ENCODE data around the gene RPL35.

The RPL35 gene

DNA sequence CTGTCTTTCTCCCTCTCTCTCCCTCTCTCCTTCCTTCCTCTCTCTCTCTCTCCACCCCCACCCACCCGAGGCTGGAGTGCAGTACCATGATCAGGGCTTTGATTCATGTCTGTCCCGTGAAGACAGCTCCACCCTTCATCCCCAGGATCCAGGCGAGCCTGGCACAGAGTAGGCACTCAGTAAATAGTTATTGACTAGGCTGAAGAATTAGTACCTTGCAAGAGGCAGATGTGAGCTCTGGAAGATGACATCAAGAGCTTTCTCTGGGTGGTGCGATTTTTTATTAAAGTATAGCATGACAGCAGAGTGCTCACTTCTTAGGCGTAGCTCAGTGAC, 32.5 kb downstream of the RPL35 start:
- DNase-seq (ENCODE audit: low read depth, low spot score), result no peak
- H3K27ac ChIP-seq, result no peak overlapping the region

DNA sequence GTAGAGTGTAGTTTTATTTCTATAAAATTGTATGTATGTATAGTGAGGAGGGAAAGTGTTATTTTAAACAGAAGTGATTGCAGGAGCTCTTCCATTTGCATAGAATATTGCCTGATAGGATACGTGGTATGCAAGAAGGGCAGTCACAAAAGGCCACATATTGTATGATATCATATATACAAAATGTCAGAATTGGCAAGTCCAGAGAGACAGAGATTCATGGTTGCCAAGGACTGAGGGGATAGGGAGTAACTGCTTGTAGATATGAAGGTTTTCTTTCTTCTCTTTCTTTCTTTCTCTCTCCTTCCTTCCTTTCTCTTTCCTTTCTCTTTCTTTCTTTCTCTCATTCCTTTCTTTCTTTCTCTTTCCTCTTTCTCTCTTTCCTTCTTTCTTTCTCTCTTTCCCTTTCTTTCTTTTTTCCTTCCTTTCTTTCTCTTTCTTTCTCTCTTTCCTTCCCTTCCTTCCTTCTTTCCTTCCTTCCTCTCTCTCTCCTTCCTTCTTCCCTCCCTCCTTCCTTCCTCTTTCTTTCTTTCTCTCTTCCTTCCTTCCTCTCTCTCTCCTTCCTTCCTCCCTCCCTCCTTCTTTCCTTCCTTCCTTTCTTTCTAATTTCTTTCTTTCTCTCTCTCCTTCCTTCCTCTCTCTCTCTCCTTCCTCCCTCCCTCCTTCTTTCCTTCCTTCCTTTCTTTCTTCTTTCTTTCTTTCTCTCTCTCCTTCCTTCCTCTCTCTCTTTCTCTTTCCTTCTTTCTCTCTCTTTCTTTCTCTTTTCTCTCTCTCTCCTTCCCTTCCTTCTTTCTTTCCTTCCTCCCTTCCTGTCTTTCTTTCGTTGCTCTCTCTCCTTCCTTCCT, 33.0 kb downstream of the RPL35 start:
- DNase-seq (ENCODE audit: low read depth, low spot score), result no peak
- no peak overlapping the region for H3K27ac ChIP-seq

DNA sequence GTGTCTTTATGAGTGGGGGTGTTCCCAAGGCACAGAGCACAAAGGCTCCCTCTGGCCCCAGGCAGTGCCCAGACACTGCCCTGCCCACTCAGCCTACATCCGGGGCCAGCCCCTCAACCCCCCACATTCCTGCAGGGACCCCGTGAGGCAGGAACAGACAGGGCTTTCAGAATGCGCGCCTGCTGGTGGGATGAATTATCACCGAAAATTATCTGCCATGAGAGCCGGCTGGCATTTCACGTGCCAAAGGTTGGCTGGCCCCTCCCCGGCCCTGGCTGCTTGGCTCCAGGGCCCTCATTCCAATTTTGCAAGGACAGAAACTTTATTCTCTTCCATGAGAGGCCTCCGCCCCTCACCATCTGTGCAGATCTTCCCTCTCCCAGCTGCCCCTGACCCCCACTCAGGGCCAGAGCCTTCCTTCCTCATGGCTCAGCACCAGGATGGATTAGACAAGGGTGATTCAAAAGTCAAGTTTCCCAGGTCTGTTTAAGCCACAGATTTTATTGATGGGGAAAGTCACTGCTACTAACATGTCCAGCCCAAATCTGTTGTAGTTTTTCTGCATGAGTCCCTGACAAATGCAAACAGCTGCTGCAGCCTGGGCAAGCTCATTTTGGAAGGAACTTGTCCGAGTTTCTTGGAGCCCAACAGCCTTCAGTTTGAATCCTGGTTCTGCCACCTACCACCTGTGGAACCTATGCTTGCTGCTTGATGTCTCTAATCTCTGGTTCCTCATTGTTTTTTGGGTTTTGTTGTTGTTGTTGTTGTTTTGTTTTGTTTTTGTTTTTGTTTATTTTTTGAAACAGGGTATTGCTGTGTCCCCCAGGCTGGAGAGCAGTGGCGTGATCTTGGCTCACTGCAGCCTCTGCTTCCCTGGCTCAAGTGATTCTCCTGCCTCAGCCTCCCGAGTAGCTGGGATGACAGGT, 40.8 kb downstream of the RPL35 start:
- no peak for DNase-seq (ENCODE audit: low read depth, low spot score)
- no peak overlapping the region for H3K27ac ChIP-seq

DNA sequence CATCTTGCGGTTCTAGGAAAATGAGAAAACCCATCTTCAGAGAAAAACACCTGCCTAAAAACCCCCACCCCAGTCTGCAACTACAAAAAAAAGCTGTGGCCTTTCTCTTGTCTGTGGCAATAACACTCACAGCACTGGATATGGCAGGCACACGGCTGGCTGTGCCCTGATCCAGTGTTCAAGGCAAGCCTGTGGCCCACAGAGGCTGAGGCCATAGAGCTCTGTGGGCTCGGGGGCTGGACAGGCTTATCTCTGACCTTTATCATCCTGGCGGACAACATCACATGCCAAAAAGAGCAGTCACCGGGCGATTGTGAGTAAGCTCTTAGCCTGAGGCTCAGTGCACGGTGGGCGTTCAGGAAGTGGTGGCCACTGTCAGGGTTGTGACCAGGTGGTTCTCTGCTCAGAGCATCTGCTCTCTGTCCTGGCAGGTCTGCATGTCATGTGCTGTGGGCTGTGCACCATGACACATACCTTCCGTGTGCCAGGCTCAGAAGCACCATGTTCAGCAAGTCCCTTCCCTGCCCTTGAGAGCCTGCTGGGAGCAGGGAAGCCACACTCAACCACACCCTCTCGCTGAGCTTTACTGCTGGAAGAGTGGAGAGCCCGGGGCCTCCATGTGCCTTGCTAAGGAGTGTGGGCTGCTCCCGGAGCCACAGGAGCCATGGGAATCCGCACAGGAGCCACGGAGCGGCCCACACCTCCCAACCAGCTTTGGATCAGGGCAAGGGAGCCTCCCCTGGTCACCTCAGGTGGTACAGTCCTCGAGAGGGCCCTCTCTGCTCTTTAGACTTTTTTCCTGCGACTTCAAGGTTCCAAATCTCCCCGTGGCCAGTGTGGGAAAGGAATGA, 43.1 kb downstream of the RPL35 start:
- peak; percentile 88 for DNase-seq (ENCODE audit: low read depth, low spot score)
- peak overlapping the region; percentile 91 for H3K27ac ChIP-seq

DNA sequence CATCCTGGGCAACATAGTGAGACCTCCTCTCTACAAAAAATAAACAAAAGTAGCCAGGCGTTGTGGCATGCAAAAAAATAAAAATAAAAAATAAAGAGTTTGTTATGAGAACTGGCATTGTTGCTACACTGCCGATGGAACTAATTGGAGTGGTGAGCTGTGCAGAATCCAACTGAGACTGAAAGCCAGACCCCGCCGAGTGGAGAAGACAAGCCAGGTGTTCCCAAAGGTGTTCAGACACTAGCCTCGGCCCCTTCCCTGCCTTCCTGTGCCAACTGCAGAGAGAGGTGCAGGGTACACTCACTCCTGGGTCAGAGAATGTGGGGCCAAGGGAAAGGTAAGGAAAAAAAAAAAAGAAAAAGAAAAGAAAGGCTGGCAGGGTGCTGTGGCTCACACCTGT, 46.2 kb downstream of the RPL35 start:
- DNase-seq (ENCODE audit: low read depth, low spot score), result no peak
- H3K27ac ChIP-seq, result no peak overlapping the region

DNA sequence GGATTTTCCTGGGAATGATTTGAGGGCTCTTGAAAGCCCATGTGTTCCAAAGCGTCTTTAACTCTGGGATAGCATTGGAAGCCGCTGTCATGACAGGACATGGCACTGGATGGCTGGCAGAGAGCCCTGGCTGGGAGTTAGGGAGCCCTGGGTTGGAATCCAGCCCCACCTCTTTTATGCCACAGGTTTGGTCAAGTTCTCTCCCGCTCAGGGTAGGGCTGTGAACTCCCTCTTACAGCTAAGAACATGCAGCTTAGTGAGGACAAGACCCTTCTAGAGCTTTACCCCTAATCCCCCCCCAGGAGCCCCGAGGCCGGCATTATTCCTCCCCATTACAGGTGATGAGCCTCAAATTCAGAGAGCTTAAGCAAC, 47.6 kb downstream of the RPL35 start:
- DNase-seq (ENCODE audit: low read depth, low spot score), result no peak
- peak overlapping the region; percentile 82 for H3K27ac ChIP-seq

DNA sequence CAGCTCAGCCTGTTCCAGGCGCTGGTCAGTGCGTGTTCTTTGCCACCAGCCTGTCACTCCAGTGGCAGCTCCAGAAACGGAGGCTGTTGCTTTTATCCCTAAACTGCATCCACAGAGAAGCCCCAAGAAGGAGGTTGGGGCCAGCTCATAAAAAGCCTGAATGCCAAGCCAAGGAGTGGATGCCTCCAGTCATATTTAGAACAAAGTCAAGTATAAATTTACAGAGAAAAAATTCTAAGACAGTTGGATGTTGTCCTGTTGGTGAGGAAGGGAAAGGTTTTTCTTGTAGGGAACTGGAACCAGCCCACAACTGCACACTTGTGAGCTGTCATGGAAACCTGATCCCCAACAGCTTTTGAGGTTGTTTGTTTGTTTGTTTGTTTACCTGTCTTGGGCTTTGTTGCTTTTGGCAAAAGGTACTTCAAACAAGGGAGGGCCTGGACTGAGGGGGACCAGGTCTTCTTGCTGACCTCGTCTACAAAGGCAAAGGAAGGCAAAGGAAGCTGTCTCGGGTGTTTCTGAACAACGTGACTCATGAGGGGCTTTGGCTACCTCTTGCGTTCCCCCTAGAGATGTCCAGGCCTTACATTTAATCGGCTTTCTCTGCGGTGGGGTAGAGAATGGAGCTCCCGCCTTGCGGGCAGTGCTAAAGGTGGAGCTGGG, 48.1 kb downstream of the RPL35 start:
- DNase-seq (ENCODE audit: low read depth, low spot score), result no peak
- peak overlapping the region; percentile 82 for H3K27ac ChIP-seq

DNA sequence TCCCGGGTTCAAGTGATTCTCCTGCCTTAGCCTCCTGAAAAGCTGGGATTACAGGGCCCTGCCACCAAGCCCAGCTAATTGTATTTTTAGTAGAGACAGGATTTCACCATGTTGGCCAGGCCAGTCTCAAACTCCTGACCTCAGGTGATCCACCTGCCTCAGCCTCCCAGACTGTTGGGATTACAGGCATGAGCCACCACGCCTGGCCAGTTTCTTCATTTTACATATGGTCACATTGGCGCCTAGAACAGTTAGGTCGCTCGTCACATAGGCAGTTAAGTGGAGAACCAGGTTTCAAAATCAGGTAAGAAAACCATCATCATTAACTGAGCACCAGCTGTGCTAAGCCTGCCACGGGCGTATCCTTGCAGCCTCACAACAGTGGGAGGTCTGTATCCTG, 48.7 kb downstream of the RPL35 start:
- peak overlapping the region; percentile 82 for H3K27ac ChIP-seq
- no peak for DNase-seq (ENCODE audit: low read depth, low spot score)

DNA sequence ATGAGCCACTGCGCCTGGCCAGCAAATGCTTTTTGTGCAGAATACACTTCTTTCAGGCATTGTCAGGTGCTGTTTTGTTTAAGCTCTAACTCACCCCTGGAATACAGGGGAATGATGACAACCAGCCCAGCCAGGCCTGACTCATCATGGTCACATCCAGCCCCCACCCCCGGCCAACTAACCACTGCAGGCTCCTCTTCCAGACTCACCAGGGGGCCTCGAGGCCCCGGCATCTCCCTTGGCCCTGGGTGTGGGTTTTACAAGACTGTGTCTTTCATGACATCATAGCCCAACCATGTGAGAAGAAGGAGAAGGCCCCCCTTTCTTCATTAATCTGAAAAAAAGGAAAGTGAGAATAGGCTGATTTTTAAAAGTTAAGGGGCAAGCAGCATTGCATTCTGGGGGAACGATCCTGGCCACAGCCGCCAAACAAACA, 49.3 kb downstream of the RPL35 start:
- DNase-seq (ENCODE audit: low read depth, low spot score), result peak; percentile 48
- H3K27ac ChIP-seq, result peak overlapping the region; percentile 82

DNA sequence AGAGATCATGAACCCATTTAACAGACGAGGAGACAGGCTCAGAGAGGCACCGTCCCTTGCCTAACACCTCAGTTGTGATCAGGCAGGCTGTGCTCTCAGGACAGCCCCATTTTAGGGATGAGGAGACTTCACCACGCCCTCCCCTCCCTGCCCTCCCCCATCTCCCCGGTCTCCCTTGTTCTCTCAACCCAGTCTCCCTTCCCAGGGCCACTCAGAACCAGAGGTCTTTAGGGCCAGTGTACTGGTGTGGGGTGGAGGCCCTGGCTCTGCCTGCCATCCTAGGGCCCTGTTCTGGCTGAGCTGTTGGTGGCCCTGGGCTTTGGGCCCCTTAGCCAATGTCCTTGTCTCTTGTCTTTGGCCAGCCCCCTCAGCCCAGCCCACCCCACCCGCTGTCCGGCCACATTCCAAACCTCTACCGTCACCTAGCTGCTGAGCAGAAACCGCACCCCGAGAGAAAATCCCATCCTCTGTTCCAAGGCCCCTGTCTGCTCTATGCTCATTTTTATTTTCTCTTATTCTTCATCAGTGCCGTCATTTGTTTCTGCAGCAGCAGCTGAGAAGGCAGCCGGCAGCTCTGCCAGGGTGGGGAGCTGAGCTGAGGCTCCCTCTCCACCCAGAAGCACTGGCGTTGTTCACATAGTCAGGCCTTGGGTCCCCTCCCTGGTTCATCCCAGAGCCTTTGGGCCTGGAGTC, 50.9 kb downstream of the RPL35 start:
- DNase-seq (ENCODE audit: low read depth, low spot score), result no peak
- peak overlapping the region; percentile 82 for H3K27ac ChIP-seq

DNA sequence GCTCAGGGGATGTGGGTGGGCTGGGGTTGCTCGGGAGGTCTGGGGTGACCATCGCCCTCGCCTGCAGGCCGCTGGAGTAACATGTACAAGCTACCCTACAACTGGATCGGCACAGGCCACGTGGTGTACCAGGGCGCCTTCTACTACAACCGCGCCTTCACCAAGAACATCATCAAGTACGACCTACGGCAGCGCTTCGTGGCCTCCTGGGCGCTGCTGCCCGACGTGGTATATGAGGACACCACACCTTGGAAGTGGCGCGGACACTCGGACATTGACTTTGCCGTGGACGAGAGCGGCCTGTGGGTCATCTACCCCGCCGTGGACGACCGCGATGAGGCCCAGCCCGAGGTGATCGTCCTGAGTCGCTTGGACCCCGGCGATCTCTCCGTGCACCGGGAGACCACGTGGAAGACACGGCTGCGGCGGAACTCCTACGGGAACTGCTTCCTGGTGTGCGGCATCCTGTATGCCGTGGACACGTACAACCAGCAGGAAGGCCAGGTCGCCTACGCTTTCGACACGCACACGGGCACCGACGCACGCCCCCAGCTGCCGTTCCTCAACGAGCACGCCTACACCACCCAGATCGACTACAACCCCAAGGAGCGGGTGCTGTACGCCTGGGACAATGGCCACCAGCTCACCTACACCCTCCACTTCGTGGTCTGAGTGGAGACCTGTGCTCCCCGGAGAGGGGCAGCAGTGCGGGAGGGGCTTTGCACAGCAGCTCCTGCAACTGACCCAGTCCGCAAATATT, 51.8 kb downstream of the RPL35 start:
- DNase-seq (ENCODE audit: low read depth, low spot score), result no peak
- peak overlapping the region; percentile 82 for H3K27ac ChIP-seq

DNA sequence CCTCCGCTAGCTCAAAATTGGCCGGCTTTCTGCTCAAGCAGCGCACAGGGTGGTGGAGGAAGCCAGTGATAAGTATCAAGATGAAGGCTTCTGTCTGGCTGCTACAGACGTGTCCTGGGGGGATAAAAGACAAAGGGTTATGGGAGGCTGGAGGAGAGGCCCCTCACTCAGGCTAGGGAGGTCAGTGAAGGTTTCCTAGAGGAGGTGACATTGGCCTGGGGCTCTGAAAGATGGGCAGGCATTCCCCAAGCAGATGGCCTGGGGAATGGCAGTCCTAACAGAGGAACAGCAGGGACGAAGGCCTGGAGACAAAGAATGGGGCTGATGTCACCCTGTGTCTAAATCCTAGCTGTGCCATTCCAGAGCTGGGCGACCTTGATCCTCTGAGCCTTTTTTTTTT, 52.5 kb downstream of the RPL35 start:
- no peak for DNase-seq (ENCODE audit: low read depth, low spot score)
- H3K27ac ChIP-seq, result peak overlapping the region; percentile 21

DNA sequence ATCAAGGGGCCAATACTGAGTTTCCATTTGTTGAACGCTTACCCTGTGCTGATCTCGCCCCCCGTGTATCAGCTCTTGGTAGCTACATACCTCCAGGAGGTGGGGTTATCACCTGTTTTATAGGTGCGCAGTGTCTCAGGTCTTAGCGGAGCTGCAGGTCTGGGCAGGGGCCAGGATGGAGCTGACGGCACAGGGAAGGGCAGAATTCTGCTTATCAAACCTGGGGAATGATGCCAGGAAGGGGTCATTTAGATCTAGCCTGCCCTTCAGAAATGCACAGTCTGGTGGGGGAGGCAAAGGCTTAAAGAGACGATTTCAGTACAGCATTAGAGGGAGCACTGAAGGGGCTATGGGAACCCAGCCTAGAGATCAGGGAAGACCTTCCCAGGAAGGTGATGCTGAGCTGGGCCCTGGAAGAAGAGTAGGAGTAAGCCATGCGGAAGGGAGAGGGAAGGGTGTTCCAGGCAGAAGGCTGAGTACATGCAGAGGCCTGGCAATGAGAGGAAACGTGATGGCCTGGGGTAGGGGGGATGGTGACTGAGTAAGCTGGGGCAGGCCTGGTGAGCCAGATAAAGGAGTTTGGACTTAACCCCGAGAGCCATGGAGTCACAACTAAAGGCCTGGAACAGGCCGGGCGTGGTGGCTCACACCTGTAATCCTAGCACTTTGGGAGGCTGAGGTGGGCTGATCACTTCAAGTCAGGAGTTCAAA, 53.4 kb downstream of the RPL35 start:
- H3K27ac ChIP-seq, result peak overlapping the region; percentile 21
- no peak for DNase-seq (ENCODE audit: low read depth, low spot score)

Data from epithelial cell of prostate (primary cell).